Activated naive CD4-positive, alpha-beta T cell treated with anti-CD3 and anti-CD28 coated beads, Interleukin-2, amount 50 U/mL, for 16 hours (primary cell): ENCODE measurements around the gene FAM111A.
A peak's percentile ranks its signal among the peaks of the same experiment; 100 is the strongest.
"Not testable (repeated sequence)": the region's sequence is repeated elsewhere in the genome, so short reads cannot be mapped to it uniquely, and the experiment has no call there.

Experiments used
- DNase-seq: peaks from one replicate; pipeline ENCODE4 v3.0.0-alpha.2; 2020

FAM111A gene, protein sequence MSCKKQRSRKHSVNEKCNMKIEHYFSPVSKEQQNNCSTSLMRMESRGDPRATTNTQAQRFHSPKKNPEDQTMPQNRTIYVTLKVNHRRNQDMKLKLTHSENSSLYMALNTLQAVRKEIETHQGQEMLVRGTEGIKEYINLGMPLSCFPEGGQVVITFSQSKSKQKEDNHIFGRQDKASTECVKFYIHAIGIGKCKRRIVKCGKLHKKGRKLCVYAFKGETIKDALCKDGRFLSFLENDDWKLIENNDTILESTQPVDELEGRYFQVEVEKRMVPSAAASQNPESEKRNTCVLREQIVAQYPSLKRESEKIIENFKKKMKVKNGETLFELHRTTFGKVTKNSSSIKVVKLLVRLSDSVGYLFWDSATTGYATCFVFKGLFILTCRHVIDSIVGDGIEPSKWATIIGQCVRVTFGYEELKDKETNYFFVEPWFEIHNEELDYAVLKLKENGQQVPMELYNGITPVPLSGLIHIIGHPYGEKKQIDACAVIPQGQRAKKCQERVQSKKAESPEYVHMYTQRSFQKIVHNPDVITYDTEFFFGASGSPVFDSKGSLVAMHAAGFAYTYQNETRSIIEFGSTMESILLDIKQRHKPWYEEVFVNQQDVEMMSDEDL

DNA sequence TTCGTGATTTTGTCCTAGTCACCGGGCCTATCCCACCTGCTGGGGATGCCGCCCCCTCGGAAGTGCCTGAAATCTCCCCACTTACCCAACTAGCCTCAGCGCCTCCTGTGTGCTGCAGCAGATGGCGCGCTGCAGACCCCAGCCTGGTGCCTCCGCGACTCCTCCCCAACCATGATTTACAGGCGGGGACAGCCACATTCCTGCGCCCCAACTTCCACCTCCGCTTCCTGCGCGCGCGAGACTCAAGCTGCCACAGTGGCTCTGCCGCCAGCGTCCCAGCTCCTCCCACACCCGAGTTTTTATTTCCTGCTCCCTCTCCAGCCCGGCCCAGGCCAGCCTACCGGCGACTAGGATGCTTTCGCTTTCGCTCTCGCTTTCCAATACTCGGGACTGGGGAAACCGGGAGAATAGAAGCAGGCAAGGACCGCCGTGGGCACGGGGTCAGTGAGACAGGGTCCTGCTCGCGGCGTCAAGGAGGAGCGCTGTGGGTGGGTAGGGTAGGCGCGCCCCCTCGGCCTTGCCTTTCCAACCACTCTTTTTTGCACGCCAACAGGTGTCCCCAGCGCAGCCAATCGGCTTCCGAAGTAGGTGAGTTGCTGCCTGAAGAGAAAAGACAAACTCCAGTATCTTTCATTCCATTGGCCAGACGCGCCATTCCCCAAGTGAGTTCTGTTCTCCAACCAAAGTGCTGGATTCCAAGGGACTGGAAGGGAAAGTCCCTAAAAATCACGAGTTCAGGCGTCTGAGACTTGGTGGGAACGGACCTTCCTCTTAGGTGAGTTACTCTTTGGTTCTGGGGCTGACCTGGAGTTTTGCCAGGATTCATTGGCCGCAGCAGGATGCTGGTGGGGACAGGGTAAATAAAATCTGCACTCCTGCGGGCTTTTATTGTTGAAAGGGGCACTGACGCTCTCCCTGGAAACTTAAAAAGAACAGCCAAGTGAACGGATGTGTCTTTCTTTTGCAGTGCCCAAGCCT is at the start of gene FAM111A:
Gene FAM111A, plus strand, starts transcription at position 327 of the 978 bp plus-strand sequence. CDS start 6,017 bp downstream, outside the sequence.
- peak; percentile 75 for DNase-seq

GRCh38 chr11:59093576-59093975 is 49.1 kb upstream of the FAM111A start:
- not testable (repeated sequence) for DNase-seq

- not testable (repeated sequence) for DNase-seq
Measured at GRCh38 chr11:59095225-59095624, 47.4 kb upstream of the FAM111A start.

DNA sequence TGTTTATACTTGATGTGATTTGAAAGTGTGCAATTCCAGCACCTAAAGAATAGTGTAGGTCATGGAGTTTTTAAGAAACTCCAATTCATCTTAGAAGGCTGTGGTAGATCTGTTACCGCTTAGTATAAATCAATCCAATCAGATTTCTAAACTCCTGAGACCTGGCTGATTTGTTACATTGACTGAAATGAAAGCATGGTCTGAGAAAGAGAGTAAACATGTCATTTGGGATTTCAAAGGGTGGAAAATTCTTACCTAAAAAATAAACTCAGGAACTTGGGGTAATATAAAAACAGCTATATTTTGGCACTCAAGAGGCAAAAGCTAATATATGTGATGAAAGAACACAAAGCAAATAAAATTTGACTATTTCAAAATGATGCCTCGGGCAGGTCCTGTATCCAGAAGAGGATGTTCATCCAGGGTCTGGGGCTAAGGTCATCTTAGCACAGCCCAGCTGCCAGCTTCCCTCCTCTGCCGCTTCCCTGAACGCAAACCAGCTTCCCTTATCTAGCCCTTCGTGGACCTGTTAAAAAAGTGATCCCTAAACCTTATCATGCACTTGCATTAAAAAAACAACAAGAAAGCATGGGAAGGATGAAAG is 46.6 kb upstream of the FAM111A start:
- not testable (repeated sequence) for DNase-seq

GRCh38 chr11:59097113-59097708 is 45.4 kb upstream of the FAM111A start:
- DNase-seq, result peak; percentile 68

- DNase-seq, result not testable (repeated sequence)
Measured at GRCh38 chr11:59097938-59098337, 44.7 kb upstream of the FAM111A start.

DNA sequence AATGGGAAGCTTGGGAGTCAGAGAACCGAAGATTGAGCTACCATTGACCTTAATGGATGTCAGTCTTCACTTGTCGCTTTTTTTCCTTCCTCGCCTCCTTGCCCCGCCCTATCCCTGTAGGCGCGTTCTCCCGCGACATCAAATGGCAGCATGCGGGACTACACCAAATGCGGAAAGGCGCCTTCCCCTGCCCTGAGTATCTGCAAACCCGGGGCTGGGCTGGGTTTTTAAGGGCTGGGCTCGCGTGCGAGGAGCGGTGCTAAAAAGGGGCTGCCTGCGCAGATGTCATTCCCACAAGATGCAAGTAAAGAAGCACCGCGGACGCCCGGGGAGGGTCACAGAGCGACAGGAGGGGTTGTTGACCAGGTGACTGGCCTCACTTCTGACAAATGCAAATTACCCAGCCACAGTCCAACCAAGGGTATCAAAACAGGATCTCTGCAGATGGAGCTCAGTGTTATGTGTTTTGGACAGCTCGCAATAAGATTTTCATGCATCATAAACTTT is 40.3 kb upstream of the FAM111A start:
- peak; percentile 52 for DNase-seq

- peak; percentile 50 for DNase-seq
Measured at GRCh38 chr11:59106363-59107336, 36.0 kb upstream of the FAM111A start, which contains the start of gene FAM111B. TSS of gene FAM111B (plus strand) at chr11:59107237. CDS start at chr11:59109626, 2,389 bp downstream.

DNA sequence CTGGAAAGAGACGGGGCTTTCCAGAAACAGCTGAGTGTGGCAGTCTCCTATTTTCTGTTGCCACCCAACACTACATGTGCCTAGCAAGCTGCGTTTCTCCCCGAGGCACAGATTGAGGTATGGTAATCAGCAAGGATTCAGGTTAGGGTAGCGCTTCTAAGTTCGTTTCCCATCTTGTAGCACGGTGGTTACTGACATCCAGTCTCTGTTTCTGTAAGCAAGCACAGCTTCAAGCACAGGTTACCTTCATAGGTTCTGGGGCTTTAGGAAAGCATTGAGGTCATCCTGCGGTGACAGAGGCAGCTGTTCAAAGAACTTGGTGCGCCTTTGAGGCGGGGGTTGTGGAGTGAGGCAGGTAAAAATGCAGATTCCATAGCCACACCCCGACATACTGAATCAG is 34.9 kb upstream of the FAM111A start:
- DNase-seq, result not testable (repeated sequence)

DNA sequence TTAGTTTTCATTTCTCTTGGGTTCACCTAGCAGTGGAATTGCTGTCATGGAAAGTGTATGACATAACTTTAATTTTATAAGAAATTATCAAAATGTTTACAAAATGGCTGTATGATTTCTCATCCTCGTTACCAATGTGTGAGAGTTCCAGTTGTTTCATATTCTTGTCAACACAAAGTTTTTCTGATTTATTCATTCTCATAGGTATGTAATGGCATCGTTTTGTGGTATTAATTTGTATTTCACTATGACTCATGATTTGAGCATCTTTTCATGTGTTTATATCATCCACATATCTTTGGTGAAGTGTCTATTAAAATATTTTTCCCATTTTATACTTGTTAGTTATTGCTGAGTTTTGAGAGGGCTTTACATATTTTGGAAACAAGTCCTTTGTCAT is 30.2 kb upstream of the FAM111A start:
- no peak for DNase-seq

GRCh38 chr11:59114344-59114743 is 28.3 kb upstream of the FAM111A start:
- no peak for DNase-seq

- DNase-seq, result no peak
Measured at GRCh38 chr11:59115553-59115952, 27.1 kb upstream of the FAM111A start.

DNA sequence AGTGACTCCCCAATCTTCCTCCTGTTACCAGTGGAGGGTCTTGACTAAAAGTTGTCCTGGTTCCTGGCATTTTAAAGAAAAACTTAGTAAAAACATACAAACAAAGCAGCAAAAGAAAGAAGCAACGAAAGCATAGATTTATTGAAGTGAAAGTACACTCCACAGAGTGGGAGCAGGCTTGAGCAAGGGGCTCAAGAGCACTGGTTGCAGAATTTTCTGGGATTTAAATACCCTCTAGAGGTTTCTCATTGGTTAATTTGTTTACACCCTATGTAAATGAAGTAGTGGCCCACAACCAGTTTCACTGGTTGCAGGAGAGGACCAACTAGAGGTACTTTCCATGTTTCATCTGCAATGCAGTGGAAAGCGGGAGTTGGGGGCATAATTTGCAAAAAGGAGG is 24.9 kb upstream of the FAM111A start:
- DNase-seq, result no peak

DNA sequence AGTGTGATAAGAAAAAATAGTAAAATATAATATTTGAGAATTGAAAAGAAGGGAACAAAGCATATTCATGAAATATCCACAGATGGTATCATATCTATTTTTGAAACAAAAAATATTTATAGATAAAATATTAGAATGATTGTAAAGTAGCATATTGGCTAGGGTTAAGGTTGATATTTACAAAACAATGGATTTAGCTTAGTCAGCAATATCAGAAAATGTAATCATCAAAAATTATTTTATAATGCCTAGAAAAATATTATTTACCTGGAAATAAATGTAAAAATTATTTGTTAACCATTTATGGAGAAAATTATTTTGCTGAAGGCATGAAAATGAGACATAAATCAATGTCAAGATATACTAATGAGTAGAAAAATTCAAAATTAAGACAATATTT is 22.8 kb upstream of the FAM111A start:
- DNase-seq, result no peak

- peak; percentile 88 for DNase-seq
Measured at GRCh38 chr11:59135648-59136461, 6.8 kb upstream of the FAM111A start.

DNA sequence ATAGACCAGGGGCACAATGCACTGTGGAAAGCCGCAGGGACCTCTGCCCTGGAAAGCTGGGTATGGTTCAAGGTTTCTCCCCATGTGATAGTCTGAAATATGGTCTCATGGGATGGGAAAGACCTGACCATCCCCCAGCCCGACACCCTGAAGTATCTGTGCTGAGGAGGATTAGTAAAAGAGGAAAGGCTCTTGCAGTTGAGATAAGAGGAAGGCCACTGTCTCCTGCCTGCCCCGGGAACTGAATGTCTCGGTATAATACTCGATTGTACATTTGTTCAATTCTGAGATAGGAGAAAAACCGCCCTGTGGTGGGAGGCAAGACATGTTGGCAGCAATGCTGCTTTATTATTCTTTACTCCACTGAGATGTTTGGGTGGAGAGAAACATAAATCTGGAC is 6.1 kb upstream of the FAM111A start:
- DNase-seq, result not testable (repeated sequence)

DNA sequence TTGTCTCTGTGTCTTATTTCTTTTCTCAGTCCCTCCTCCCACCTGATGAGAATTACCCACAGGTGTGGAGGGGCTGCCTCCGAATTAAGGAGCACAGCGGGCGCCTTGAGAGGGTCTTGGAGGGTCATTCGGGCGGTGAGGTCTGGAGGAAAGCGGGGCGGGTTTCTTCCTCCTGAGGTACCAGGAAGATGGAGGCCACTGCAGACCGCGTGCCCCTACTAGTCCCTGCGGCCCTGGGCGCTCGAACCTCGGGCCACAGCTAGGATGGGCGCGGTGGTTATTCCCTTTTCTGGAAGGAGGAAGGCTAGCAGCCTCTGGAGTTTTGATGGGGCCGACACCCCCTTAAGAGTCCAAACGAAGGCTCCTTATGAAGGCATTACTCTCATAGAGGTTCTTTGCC is 5.5 kb upstream of the FAM111A start:
- DNase-seq, result no peak

DNA sequence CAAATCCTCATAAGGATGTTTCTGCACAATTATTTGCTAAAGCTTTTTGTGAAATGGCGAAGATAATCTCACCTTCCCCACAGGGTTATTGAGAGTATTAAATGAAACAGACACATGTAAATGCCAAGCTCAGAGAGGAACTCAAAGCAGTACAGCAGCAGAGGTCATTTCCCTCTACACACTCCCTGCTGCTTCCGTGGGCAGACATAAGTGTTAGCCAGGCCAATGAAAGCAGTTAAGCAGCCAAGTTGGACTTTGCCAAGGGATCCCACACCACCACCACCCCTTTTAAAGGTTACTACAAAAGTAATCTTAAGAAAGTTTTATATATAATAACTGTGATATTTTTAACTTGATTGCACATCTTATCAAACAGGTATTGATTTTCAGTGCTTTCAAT is 4.0 kb upstream of the FAM111A start:
- DNase-seq, result no peak

GRCh38 chr11:59141191-59141590 is 1.5 kb upstream of the FAM111A start:
- DNase-seq, result no peak
